Fibroblast of mammary gland (primary cell): ENCODE data around the gene AKAP6.

ENCODE experiments used
- DNase-seq: peaks from one replicate; pipeline ENCODE4 v3.0.0-alpha.2; 2010; ENCODE audit warnings: low read depth
- H3K4me3 ChIP-seq: 2 replicates; pipeline ENCODE4 v1.5.1; 2011; ENCODE audit warnings: low read depth, mild to moderate bottlenecking, low read length, moderate library complexity; ENCODE audit not compliant: control insufficient read depth
- TF ChIP-seq, protein P1 (sequence below): conservative IDR thresholded peaks from 2 replicates; pipeline ENCODE4 v1.5.1; 2011; ENCODE audit warnings: low read depth, low read length, inconsistent platforms; ENCODE audit not compliant: control insufficient read depth, insufficient read depth

Gene AKAP6

DNA sequence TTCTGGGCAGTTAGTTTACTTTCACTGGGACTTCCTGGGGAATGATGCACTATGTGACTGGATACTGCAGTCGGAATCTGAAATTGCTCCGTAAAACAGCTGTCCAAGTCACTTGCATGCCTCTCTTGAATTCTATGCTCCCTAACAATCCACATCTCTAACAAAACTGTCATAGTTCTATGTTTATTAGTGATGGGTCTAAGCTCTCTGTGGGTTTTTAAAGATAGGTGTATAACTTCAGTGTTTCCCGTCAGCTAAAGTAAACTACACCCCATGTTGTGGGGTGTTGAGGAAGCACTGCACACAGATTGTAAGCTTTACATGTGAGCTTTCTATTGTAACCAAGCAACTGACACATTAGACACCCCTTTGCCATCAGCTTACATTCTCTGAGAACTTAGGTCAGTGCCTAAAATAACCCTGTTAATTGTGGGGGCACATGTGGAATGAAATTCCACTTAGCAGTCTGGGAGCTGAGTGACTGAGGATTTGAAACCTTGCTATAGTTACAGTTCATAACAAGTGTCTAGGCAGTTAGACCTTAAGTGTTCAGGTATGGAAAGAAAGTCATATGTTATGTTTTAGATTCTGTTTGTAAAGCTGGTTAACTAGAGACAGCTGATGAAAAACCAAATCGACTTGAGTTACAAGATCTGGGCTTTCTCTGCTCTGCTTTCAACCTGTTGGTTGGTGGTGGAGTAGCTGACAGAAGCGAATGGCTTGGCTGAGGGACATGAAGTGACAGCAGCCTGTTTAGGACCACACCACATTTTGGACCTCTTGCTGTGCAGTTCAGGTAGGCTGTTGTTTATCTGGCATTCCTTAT is 165.7 kb downstream of the AKAP6 start:
- TF ChIP-seq, protein P1, sequence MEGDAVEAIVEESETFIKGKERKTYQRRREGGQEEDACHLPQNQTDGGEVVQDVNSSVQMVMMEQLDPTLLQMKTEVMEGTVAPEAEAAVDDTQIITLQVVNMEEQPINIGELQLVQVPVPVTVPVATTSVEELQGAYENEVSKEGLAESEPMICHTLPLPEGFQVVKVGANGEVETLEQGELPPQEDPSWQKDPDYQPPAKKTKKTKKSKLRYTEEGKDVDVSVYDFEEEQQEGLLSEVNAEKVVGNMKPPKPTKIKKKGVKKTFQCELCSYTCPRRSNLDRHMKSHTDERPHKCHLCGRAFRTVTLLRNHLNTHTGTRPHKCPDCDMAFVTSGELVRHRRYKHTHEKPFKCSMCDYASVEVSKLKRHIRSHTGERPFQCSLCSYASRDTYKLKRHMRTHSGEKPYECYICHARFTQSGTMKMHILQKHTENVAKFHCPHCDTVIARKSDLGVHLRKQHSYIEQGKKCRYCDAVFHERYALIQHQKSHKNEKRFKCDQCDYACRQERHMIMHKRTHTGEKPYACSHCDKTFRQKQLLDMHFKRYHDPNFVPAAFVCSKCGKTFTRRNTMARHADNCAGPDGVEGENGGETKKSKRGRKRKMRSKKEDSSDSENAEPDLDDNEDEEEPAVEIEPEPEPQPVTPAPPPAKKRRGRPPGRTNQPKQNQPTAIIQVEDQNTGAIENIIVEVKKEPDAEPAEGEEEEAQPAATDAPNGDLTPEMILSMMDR, result no peak
- DNase-seq, result no peak
- H3K4me3 ChIP-seq, result no peak overlapping the region

DNA sequence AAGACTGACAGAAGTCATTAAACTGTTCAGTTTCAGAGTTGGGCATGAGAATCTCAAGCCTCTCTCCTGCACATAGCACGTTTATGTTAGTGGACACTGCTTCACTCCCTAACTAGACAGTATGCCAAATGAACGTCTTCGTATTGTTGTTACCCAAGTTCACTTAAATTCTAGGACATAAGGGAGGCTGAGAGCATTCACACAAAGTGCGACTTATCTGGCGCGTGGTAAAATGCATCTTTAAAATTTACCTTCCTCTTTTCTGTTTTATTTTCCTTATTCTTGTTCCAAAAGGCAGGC is 166.3 kb downstream of the AKAP6 start:
- TF ChIP-seq, protein P1, result no peak
- DNase-seq, result no peak
- no peak overlapping the region for H3K4me3 ChIP-seq

DNA sequence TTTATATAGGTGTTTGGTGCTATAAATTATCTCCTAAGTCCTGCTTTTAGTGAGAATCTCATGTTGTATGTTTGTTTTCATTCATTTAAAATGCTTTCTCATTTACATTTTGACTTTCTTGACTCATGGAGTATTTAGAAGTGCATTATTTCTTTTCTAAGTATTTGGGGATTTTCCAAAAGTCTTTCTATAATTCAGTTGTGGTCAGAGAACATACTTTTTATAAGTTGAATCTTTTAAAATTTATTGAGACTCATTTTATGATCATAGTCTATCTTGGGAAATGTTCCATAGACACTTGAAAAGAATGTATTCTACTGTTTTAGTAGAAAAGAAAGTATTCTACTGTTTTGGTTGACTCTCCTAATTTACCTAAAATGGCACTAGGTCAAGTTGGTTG is 168.2 kb downstream of the AKAP6 start:
- no peak for DNase-seq
- TF ChIP-seq, protein P1, result no peak

DNA sequence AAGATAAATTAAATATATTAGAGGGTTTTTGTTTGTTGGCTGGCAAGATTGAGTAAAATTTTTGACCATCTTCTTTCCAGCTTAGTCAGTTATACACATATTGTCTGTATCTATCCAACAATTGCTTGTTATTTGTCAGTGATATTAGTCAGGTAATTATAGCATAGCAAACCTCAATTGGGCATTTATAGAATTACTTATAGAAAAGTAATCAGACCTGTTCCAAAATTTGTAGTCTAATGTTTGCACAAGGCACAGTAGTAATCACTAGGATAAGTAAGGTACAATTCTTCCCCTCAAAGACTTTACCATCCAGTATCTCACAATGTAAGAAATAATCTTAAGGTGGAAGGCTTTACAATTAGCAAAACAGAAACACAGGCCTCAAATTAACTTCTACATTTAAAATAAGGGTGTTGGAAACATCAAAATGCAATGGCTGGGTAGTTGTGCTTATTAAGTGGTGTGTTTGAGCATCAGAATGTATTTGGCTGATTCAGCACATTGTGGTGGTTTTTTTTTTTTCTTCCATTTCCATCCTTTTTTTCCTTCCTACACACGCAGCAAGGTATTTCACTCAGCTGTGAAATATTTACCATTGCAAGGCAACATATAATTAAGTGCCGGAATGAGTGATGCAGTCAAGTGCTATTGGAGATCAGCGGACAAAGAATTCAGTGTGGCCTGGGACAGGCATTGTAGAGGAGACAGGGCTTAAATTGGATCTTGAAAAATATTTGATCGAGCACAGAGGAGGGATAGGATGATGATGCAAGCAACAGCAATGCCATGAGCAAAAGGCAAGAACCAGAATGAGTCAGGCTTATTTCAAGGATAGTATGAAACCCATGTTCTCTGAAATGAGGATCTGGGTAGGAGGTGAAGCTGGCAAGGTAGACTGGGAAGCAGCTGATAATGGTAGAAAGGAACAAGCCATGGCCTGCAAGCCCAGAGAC is 178.2 kb downstream of the AKAP6 start:
- no peak overlapping the region for H3K4me3 ChIP-seq
- TF ChIP-seq, protein P1, result no peak
- DNase-seq, result peak; percentile 75

More for the DNA sequence above, 168.2 kb downstream of the AKAP6 start:
- no peak overlapping the region for H3K4me3 ChIP-seq

DNA sequence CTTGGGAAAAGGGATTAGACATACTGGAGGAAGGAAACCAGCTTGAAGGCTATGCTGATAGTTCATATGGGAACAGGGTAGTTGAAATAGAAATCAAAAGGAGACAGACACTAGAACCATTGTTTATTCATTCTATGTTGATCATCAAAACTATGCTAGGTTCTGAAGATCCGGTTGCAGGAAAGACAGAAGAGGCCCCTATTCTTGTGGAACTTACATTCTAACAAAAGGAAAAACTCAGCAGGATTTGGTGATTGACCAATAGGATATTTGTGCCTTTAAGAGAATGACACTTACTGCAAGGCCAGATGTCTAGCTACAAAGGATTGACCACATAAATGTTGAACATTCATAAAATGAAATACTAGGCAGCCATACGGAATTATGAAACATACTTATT is 179.2 kb downstream of the AKAP6 start:
- TF ChIP-seq, protein P1, result no peak
- no peak for DNase-seq
- H3K4me3 ChIP-seq, result no peak overlapping the region

DNA sequence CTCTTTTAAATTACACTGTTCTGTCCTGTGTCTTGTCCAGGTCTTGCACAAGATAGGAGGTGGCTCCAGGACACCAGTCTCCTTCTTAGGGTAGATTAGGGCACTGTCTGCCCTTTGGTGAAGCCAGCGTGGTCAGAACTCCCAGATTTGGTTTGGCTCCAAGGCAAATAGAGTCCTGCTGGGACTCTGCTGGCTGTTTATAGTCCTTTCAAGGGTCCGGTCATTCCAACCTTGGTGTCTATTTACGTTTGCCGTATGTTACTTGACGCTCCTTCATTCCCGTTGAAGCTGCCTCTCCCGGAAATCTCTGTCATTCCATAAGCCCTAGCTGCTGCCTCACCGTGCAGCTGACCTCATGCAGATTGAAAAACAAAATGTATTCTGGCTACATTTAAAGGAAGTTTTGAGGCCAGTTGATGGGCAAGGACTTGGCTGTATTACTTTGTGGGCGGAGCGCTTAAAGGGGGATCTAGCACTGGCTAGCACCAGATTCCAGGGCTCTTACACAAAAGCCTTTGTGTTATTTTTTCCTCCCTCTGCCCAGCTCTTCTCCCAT is 180.6 kb downstream of the AKAP6 start:
- no peak overlapping the region for H3K4me3 ChIP-seq
- DNase-seq, result peak; percentile 85
- TF ChIP-seq, protein P1, result no peak
